Transverse colon (tissue), 4 donors: ENCODE results near the gene DOK7. TPM values are rescaled to one million over a fixed set of nuclear protein-coding genes. Genes with fewer than 3 reads are reported as not detected.
"Not testable (repeated sequence)": the region's sequence is repeated elsewhere in the genome, so short reads cannot be mapped to it uniquely, and the experiment has no call there.

Experiments used
- DNase-seq: peaks from one replicate; pipeline ENCODE4 v3.0.0-alpha.2; 2019
- H3K27ac ChIP-seq, 4 donors: fragments of 200-600 bp; sonication (generic); 2 replicates each; pipeline ENCODE4 v1.5.1; 2016 to 2018; ENCODE audit warnings: inconsistent platforms in 4 of 4
- H3K27me3 ChIP-seq: fragments of 200-600 bp; sonication (generic); 2 replicates; pipeline ENCODE4 v1.5.1; 2017; ENCODE audit warnings: inconsistent platforms
- H3K36me3 ChIP-seq, 4 donors: fragments of 200-600 bp; sonication (generic); 2 replicates each; pipeline ENCODE4 v1.5.1; 2017 to 2019; ENCODE audit warnings: inconsistent platforms in 4 of 4
- H3K4me1 ChIP-seq, 4 donors: fragments of 200-600 bp; sonication (generic); 2 replicates each; pipeline ENCODE4 v1.5.1; 2017 to 2020; ENCODE audit warnings: inconsistent platforms in 4 of 4
- H3K4me3 ChIP-seq, 4 donors: fragments of 200-600 bp; sonication (generic); 1 replicate in 1 of 4; 2 replicates in 3 of 4; pipeline versions ENCODE4 v1.5.1 to v1.6.1; 2017 to 2019; ENCODE audit warnings: inconsistent platforms in 4 of 4
- H3K9me3 ChIP-seq, 2 donors: fragments of 200-600 bp; sonication (generic); 2 replicates each; pipeline ENCODE4 v1.5.1; 2017 to 2019; ENCODE audit warnings: inconsistent platforms in 2 of 2
- EP300 ChIP-seq: sonication (generic); formaldehyde crosslinking; IDR thresholded peaks from one replicate; pipeline ENCODE4 v1.6.1; 2017; ENCODE audit warnings: antibody characterized with exemption, low read depth
- POLR2A ChIP-seq: fragments of 450-650 bp; IDR thresholded peaks from one replicate; pipeline ENCODE4 v1.6.1; 2016; ENCODE audit warnings: antibody characterized with exemption, mild to moderate bottlenecking, moderate library complexity
- POLR2AphosphoS5 ChIP-seq, 3 donors: sonication (generic); formaldehyde crosslinking; IDR thresholded peaks; one replicate each; pipeline ENCODE4 v1.6.1; 2016; ENCODE audit warnings: antibody characterized with exemption in 3 of 3
- WGBS, 2 donors: methylation state at CpG; one replicate each; pipeline ENCODE4 v1.1.5; 2018; ENCODE audit warnings: low coverage in 1 of 2; 5-methylcytosine and 5-hydroxymethylcytosine counted together
- in situ Hi-C, 4 donors: fragments of 200-750 bp; cut with MboI; loops; one replicate each; pipeline versions ENCODE4 v1.15.0 to v1.15.1; 2017; ENCODE audit warnings: low sequenced_read_pairs in 3 of 4, low pct_ligation_motif_present in 1 of 4, low pct_unique_long_range_greater_than_20kb in 1 of 4
- intact Hi-C: fragments of 100-400 bp; cut with DNase I; formaldehyde crosslinking; loops from one replicate; pipeline ENCODE4 v1.15.1; 2023; ENCODE audit warnings: low total_unique reads
- total RNA-seq, 4 donors: library from RNA; depleted of rRNA; stranded (reverse); fragments of >200 nt; gene quantifications; one replicate each; pipeline ENCODE4 v1.1.0, GENCODE V29; 2016
- TF ChIP-seq, protein P1 (sequence below), 5 experiments: fragments of 200-600 bp in 3 of 5; fragments of 450-650 bp in 2 of 5; sonication (generic) in 3 of 5; IDR thresholded peaks; 1 replicate in 2 of 5; 2 replicates in 3 of 5; pipeline ENCODE4 v1.5.1; 2016 to 2017; ENCODE audit warnings: antibody characterized with exemption in 5 of 5, inconsistent platforms in 3 of 5, mild to moderate bottlenecking in 2 of 5, moderate library complexity in 1 of 5

DOK7 gene
- total RNA-seq, 4 donors from 2014 or later = 0.27 to 0.95 TPM; not detected in 2

- H3K9me3 ChIP-seq = no peaks in the 10 kb centered on the region
- in situ Hi-C loops (no loop called here), intact Hi-C loops (no loop called here)
- 99 to 100% methylated on average over 3 to 6 of the region's 6 CpGs for WGBS, 2 donors
- no peak overlapping the region for H3K27ac ChIP-seq
- H3K27me3 ChIP-seq = no peaks in the 10 kb centered on the region
- TF ChIP-seq EP300 = no peak
- DNase-seq = no peak
- H3K4me3 ChIP-seq = no peak overlapping the region
- H3K36me3 ChIP-seq = peaks cover 0 to 72% (median 28%) of the 10 kb centered on the region in 4 donors
- H3K4me1 ChIP-seq = no peaks in the 10 kb centered on the region
These were observed 48.1 kb downstream of the DOK7 start for GRCh38 chr4:3511187-3511586.

DNA sequence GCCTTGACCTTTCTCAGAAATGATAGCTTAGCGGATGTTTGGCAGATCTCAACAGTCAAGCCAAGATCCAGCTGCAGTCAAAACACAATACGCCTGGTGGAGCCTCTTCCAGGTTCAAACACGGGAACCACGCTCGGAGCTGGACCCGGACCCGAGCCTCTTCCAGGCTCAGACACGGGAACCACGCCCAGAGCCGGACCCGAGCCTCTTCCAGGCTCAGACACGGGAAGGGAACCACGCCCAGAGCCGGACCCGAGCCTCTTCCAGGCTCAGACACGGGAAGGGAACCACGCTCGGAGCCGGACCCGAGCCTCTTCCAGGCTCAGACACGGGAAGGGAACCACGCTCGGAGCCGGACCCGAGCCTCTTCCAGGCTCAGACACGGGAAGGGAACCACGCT is 48.5 kb downstream of the DOK7 start:
- DNase-seq, H3K9me3 ChIP-seq, H3K27me3 ChIP-seq, intact Hi-C loops, in situ Hi-C loops, H3K4me1 ChIP-seq, H3K4me3 ChIP-seq, H3K27ac ChIP-seq: not testable (repeated sequence)
- 95 to 100% methylated on average over 1 to 18 of the region's 27 CpGs for WGBS, 2 donors
- peaks cover 0 to 71% (median 30%) of the 10 kb centered on the region in 4 donors for H3K36me3 ChIP-seq

DNA sequence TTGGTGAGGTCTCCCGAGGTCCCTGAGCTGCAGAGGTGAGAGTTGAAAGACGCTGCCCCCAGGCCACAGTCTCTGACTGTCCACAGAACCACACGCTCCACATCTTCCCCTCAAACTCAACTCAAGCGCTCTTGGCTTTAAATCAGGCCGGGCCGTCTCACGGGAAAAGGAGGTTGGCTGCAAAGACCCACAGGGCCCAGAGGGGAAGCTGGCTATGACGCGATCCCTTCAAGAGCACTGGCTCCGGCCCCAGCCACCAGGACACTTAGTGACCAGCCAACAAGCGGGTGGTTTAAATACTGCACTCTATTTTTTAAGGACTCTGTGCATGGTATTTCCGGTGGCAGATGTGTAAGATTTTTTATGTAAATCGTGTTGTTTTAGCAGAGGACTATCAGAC is 49.2 kb downstream of the DOK7 start:
- Histone ChIP-seq H3K4me1 (no peaks in the 10 kb centered on the region), H3K27me3 (no peaks in the 10 kb centered on the region), H3K9me3 (no peaks in the 10 kb centered on the region), H3K4me3 (no peak overlapping the region), H3K27ac (no peak overlapping the region), H3K36me3 (peaks cover 0 to 69% (median 35%) of the 10 kb centered on the region in 4 donors)
- DNase-seq = no peak
- intact Hi-C loops (no loop called here), in situ Hi-C loops (no loop called here)
- WGBS, 2 donors = 80 to 87% methylated on average over 2 to 13 of the region's 13 CpGs
- TF ChIP-seq, protein P1, sequence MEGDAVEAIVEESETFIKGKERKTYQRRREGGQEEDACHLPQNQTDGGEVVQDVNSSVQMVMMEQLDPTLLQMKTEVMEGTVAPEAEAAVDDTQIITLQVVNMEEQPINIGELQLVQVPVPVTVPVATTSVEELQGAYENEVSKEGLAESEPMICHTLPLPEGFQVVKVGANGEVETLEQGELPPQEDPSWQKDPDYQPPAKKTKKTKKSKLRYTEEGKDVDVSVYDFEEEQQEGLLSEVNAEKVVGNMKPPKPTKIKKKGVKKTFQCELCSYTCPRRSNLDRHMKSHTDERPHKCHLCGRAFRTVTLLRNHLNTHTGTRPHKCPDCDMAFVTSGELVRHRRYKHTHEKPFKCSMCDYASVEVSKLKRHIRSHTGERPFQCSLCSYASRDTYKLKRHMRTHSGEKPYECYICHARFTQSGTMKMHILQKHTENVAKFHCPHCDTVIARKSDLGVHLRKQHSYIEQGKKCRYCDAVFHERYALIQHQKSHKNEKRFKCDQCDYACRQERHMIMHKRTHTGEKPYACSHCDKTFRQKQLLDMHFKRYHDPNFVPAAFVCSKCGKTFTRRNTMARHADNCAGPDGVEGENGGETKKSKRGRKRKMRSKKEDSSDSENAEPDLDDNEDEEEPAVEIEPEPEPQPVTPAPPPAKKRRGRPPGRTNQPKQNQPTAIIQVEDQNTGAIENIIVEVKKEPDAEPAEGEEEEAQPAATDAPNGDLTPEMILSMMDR (IDR thresholded peaks at IDR 0.05) = no peak
- no peak for TF ChIP-seq POLR2AphosphoS5 (IDR thresholded peaks at IDR 0.05)
- TF ChIP-seq POLR2A = no peak
- no peak for TF ChIP-seq EP300

DNA sequence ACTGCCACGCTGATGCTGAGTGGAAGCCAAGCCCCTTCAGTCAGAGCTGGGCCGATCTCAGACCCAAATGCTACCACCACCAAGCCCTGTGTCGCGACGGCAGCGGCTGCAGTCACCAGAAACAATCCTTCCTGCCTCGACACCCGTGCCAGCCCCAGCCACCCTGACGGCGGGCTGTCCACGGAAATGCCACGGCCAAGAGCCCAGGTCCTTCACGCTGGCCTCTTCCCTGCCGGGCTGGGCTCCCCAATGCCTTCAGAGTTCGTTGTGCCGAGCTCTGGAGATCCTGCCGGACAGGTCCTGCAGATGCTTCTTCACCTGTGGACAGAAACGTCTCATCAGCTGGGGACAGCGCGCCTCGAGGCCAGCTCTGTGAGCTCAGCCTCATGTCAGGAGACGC is 49.6 kb downstream of the DOK7 start:
- intact Hi-C loops (no loop called here), in situ Hi-C loops (no loop called here)
- no peak for DNase-seq
- Histone ChIP-seq H3K9me3 (no peaks in the 10 kb centered on the region), H3K4me3 (no peak overlapping the region), H3K36me3 (peaks cover 0 to 69% (median 36%) of the 10 kb centered on the region in 4 donors), H3K27ac (no peak overlapping the region), H3K4me1 (no peaks in the 10 kb centered on the region), H3K27me3 (no peaks in the 10 kb centered on the region)
- 95% methylated on average over 22 of the region's 22 CpGs; no CpG with 5 or more reads in 1 of the 2 donors for WGBS, 2 donors
- TF ChIP-seq, protein P1 (IDR thresholded peaks at IDR 0.05) = no peak
- TF ChIP-seq POLR2AphosphoS5 (IDR thresholded peaks at IDR 0.05) (no peak), POLR2A (no peak), EP300 (no peak)

- no peak overlapping the region for H3K4me3 ChIP-seq
- no peak overlapping the region for H3K27ac ChIP-seq
- no peaks in the 10 kb centered on the region for H3K9me3 ChIP-seq
- H3K36me3 ChIP-seq = peaks cover 0 to 72% (median 39%) of the 10 kb centered on the region in 4 donors
- TF ChIP-seq EP300 = no peak
- no peak for TF ChIP-seq POLR2AphosphoS5 (IDR thresholded peaks at IDR 0.05)
- TF ChIP-seq, protein P1 (IDR thresholded peaks at IDR 0.05) = no peak
- TF ChIP-seq POLR2A = no peak
- H3K4me1 ChIP-seq = no peaks in the 10 kb centered on the region
- in situ Hi-C loops = no loop called here
- intact Hi-C loops = no loop called here
- DNase-seq = no peak
- H3K27me3 ChIP-seq = no peaks in the 10 kb centered on the region
- WGBS, 2 donors = 96% methylated on average over 14 of the region's 18 CpGs; no CpG with 5 or more reads in 1 of the 2 donors
These were observed 50.7 kb downstream of the DOK7 start for GRCh38 chr4:3513807-3514206.
